Ascending aorta (tissue), 2 donors: Measurements from ENCODE around the gene BCAS1. TPM values are rescaled to one million over a fixed set of nuclear protein-coding genes. Genes with fewer than 3 reads are reported as not detected.

Source experiments
- DNase-seq, 2 donors: peaks; one replicate each; pipeline ENCODE4 v3.0.0-alpha.2; 2019; ENCODE audit warnings: low spot score in 2 of 2
- H3K27ac ChIP-seq, 2 donors: fragments of 200-600 bp; sonication (generic); one replicate each; pipeline ENCODE4 v1.5.1; 2016 to 2017; ENCODE audit warnings: mild to moderate bottlenecking in 1 of 2
- H3K27me3 ChIP-seq: fragments of 200-600 bp; sonication (generic); one replicate; pipeline ENCODE4 v1.5.1; 2017
- H3K36me3 ChIP-seq, 2 donors: fragments of 200-600 bp; sonication (generic); one replicate each; pipeline ENCODE4 v1.5.1; 2016
- H3K4me1 ChIP-seq, 2 donors: fragments of 200-600 bp; sonication (generic); one replicate each; pipeline ENCODE4 v1.5.1; 2016 to 2017; ENCODE audit warnings: mild to moderate bottlenecking in 1 of 2
- H3K4me3 ChIP-seq, 2 donors: fragments of 200-600 bp; sonication (generic); one replicate each; pipeline ENCODE4 v1.5.1; 2016 to 2017; ENCODE audit warnings: mild to moderate bottlenecking in 1 of 2
- H3K9me3 ChIP-seq, 2 donors: fragments of 200-600 bp; sonication (generic); one replicate each; pipeline ENCODE4 v1.5.1; 2016
- CTCF ChIP-seq, 3 experiments: fragments of 200-600 bp in 2 of 3; fragments of 450-650 bp in 1 of 3; sonication (generic) in 2 of 3; IDR thresholded peaks; one replicate each; pipeline ENCODE4 v1.5.1; 2016 to 2019; ENCODE audit warnings: antibody characterized with exemption in 3 of 3, mild to moderate bottlenecking in 1 of 3, moderate library complexity in 1 of 3
- intact Hi-C: fragments of 100-400 bp; cut with DNase I; formaldehyde crosslinking; loops from one replicate; pipeline ENCODE4 v1.15.1; 2023
- total RNA-seq: library from RNA; depleted of rRNA; stranded (reverse); fragments of >200 nt; gene quantifications from one replicate; pipeline ENCODE4 v1.1.0, GENCODE V29; 2016

BCAS1 gene
- total RNA-seq, 1 donor from 2014 or later, result not detected

DNA sequence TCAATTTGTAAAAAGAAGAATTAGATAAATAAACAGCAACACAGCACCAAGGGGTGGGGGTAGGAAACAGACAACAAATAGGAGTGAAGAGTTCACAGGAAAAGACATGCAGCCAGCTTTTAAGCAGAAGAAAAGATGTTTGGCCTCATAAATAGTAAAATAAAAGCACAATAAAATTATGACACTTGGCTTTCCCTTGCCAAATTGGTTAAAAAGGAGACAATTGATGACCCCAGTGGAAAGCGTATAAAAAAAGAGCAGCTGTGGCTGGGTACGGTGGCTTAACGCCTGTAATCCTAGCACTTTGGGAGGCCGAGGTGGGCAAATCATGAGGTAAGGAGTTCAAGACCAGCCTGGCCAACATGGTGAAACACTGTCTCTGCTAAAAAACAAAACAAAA lies 29.1 kb downstream of the BCAS1 start:
- no peak overlapping the region for H3K4me3 ChIP-seq
- no peak for DNase-seq
- intact Hi-C loops, result loop anchor here (10.0 kb wide), 1 partner anchor 207 kb away; no protein-coding TSS in a partner anchor
- H3K36me3 ChIP-seq, result no peaks in the 10 kb centered on the region
- no peak overlapping the region for H3K27ac ChIP-seq
- no peaks in the 10 kb centered on the region for H3K4me1 ChIP-seq
- TF ChIP-seq CTCF (IDR thresholded peaks at IDR 0.05), result no peak
- no peaks in the 10 kb centered on the region for H3K9me3 ChIP-seq
- H3K27me3 ChIP-seq, result no peaks in the 10 kb centered on the region

DNA sequence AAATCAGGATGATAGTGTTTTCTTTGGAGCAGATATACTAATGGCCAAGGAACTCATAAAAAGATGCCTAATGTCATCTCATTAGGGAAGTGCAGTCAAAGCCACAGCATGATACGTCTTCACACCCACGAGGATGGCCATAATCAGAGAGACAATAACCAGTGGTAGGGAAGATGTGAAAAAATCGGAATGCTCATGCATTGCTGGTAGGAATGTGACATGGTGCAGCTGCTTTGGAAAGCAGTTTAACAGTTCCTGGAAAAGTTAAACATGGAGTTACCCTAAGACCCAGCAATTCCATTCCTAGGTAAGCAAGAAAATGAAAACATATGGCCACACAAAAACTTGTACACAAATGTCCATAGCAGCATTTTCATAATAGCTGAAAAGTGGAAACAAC lies 29.9 kb downstream of the BCAS1 start:
- Histone ChIP-seq H3K9me3 (no peaks in the 10 kb centered on the region), H3K4me1 (no peaks in the 10 kb centered on the region), H3K27me3 (no peaks in the 10 kb centered on the region), H3K27ac (no peak overlapping the region), H3K36me3 (no peaks in the 10 kb centered on the region), H3K4me3 (no peak overlapping the region)
- intact Hi-C loops, result loop anchor here (10.0 kb wide), 1 partner anchor 206 kb away; no protein-coding TSS in a partner anchor
- no peak for TF ChIP-seq CTCF (IDR thresholded peaks at IDR 0.05)
- no peak for DNase-seq

DNA sequence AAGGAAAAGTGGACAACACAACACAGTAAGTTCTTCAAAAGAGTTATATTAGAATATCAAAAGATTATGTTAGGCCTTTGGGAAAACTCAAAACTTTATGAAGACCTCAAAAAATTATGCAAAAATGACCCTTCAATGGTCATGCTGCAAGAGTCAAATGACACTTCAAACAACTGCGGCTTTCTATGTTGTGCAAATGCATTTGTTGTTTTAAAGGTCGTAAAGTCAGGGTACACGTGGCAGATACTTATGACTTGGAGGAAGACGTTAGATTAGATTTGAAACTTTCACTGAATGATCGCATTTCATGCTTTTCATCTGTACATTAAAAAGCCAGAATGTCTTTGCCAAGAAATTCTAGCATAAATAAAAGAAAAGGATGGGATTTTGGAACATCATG lies 31.4 kb downstream of the BCAS1 start:
- intact Hi-C loops, result no loop called here
- Histone ChIP-seq H3K27me3 (no peaks in the 10 kb centered on the region), H3K9me3 (no peaks in the 10 kb centered on the region), H3K4me3 (no peak overlapping the region), H3K4me1 (no peaks in the 10 kb centered on the region), H3K36me3 (no peaks in the 10 kb centered on the region), H3K27ac (no peak overlapping the region)
- no peak for DNase-seq
- no peak for TF ChIP-seq CTCF (IDR thresholded peaks at IDR 0.05)

GRCh38 chr20:54037525-54037924 lies 32.9 kb downstream of the BCAS1 start:
- H3K4me1 ChIP-seq, result no peaks in the 10 kb centered on the region
- no peak for TF ChIP-seq CTCF (IDR thresholded peaks at IDR 0.05)
- no peak overlapping the region for H3K4me3 ChIP-seq
- no peaks in the 10 kb centered on the region for H3K9me3 ChIP-seq
- H3K36me3 ChIP-seq, result no peaks in the 10 kb centered on the region
- intact Hi-C loops, result no loop called here
- no peak overlapping the region for H3K27ac ChIP-seq
- H3K27me3 ChIP-seq, result no peaks in the 10 kb centered on the region
- no peak for DNase-seq

- Histone ChIP-seq H3K36me3 (no peaks in the 10 kb centered on the region), H3K4me3 (no peak overlapping the region), H3K27me3 (no peaks in the 10 kb centered on the region), H3K27ac (no peak overlapping the region), H3K9me3 (no peaks in the 10 kb centered on the region), H3K4me1 (no peaks in the 10 kb centered on the region)
- no peak for DNase-seq
- TF ChIP-seq CTCF (IDR thresholded peaks at IDR 0.05), result no peak
- intact Hi-C loops, result no loop called here
These were observed 40.8 kb downstream of the BCAS1 start for GRCh38 chr20:54029643-54030042.

DNA sequence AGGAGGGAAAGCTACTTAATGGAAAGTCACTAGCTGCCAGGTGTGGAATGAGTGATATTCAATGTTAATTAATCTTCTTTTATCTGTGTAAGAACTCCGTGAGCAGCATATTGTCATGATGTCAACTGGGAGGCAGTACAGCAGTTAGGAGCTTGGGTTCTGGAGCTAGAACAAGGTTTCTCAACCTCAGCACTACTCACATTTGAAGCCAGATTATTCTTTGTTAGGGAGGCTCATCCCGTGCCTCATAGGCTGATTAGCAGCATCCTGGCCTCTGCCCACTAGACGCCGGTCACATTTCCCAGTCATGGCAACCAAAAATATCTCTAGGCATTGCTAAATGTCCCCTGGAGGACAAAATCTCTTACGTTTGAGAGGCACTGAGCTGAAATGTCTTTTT lies 41.2 kb downstream of the BCAS1 start:
- no peaks in the 10 kb centered on the region for H3K36me3 ChIP-seq
- H3K27ac ChIP-seq, result no peak overlapping the region
- no peak for TF ChIP-seq CTCF (IDR thresholded peaks at IDR 0.05)
- no peaks in the 10 kb centered on the region for H3K4me1 ChIP-seq
- no peaks in the 10 kb centered on the region for H3K9me3 ChIP-seq
- no peaks in the 10 kb centered on the region for H3K27me3 ChIP-seq
- no peak for DNase-seq
- no peak overlapping the region for H3K4me3 ChIP-seq
- intact Hi-C loops, result no loop called here
